ENCODE measurements around the gene HEG1. TPM values are rescaled to one million over a fixed set of nuclear protein-coding genes. Genes with fewer than 3 reads are reported as not detected.

The HEG1 gene
- total and polyA plus RNA-seq, 2 experiments from 2014 or later: 27.2 to 27.3 TPM

DNA sequence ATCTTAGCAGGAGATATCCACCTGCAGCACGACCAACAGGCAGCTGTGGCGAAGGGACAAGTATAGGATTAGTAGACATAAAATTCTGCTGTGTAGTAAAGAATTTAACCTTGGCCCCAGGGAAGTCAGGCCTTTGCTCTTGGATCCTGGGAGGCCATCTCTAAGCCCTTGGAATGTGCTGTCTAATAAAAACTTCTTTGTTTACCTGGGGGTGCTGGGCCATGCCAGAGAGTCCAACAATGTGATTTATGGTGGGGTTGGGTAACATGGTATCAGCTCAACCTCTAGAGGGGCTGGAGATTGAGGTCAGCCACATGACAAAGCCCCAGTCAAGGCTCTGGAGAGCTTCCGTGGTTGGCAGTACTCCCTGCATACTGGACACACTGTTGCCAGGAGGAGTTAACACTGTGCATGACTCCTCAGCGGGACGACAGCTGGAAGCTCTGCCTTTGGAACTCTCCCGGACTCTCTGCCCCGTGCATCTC is 52.4 kb downstream of the HEG1 start:
- Histone ChIP-seq H4K20me1 (ENCODE audit: insufficient read depth, poor library complexity, severe bottlenecking) (no peaks in the 10 kb centered on the region), H2AFZ (no peak overlapping the region), H3K4me3 (no peak overlapping the region), H3K4me1 (ENCODE audit: insufficient read depth) (peaks cover 41% of the 10 kb centered on the region), H3K79me2 (no peaks in the 10 kb centered on the region), H3K4me2 (peak overlapping the region; percentile 33), H3K36me3 (replicated peaks; ENCODE audit: insufficient read depth, low read depth) (no peaks in the 10 kb centered on the region), H3K9me2 (replicated peaks; ENCODE audit: insufficient read depth) (no peaks in the 10 kb centered on the region), H3K27ac (peak overlapping the region; percentile 94), H3K9me3 (ENCODE audit: low read depth) (no peaks in the 10 kb centered on the region), H3K27me3 (no peaks in the 10 kb centered on the region)
- 31% methylated on average over 7 of the region's 7 CpGs for WGBS (ENCODE audit: low lambda C conversion rate, missing lambda C conversion rate)
- TF ChIP-seq EZH2 (IDR thresholded peaks at IDR 0.05; ENCODE audit: borderline replicate concordance): no peak
- TF ChIP-seq, protein P1, sequence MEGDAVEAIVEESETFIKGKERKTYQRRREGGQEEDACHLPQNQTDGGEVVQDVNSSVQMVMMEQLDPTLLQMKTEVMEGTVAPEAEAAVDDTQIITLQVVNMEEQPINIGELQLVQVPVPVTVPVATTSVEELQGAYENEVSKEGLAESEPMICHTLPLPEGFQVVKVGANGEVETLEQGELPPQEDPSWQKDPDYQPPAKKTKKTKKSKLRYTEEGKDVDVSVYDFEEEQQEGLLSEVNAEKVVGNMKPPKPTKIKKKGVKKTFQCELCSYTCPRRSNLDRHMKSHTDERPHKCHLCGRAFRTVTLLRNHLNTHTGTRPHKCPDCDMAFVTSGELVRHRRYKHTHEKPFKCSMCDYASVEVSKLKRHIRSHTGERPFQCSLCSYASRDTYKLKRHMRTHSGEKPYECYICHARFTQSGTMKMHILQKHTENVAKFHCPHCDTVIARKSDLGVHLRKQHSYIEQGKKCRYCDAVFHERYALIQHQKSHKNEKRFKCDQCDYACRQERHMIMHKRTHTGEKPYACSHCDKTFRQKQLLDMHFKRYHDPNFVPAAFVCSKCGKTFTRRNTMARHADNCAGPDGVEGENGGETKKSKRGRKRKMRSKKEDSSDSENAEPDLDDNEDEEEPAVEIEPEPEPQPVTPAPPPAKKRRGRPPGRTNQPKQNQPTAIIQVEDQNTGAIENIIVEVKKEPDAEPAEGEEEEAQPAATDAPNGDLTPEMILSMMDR (IDR thresholded peaks at IDR 0.05; ENCODE audit: poor library complexity): no peak
- peak; percentile 77 for DNase-seq (ENCODE audit: low spot score)

DNA sequence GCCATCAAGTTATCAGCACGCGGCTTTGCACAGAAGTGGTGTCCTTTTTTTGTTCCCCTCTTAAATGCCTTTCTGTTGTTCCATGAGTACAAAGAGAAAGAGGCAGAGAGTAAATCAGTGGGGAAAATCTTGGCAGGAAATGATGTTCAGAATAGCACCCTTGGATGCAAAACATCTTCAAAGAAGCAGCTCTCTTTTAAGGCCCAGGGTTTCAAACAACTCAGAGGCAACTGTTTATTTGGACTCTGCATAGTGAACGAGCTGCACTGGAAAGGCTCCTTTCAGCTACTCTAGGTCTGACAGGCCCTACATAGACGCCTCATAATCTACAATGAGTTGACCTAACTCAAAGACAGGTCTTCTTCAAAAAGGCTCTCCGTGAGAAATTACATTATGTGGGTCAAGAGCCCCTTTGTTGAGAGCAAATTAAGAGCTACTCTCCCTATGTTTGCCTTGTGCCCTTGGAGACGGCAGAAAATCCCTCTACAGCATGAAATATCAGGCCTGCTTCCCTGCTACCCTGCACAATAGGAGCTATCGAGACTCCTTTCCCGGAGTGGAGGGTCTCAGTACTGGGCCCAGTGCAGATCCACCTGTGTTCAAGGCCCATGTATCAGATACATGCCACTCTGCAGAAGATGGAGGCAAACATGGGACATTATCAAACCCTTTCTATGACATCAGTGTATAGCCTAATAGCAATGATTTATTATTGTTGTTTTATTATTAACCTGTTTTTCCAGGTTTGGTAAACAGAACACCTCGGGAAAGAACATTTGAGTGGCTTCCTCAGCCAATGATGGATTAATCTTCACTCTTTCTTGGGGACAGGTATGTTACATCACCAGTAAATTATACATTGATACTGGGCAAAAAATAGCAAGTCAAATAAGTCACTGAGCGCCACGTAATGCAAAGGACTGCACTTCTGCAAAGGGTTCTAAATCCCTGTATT is 53.1 kb downstream of the HEG1 start:
- Histone ChIP-seq H3K79me2 (no peaks in the 10 kb centered on the region), H3K4me1 (ENCODE audit: insufficient read depth) (peaks cover 41% of the 10 kb centered on the region), H3K4me2 (peak overlapping the region; percentile 5), H3K9me2 (replicated peaks; ENCODE audit: insufficient read depth) (no peaks in the 10 kb centered on the region), H3K27ac (peak overlapping the region; percentile 94), H4K20me1 (ENCODE audit: insufficient read depth, poor library complexity, severe bottlenecking) (no peaks in the 10 kb centered on the region), H2AFZ (no peak overlapping the region), H3K36me3 (replicated peaks; ENCODE audit: insufficient read depth, low read depth) (no peaks in the 10 kb centered on the region), H3K4me3 (no peak overlapping the region), H3K27me3 (no peaks in the 10 kb centered on the region), H3K9me3 (ENCODE audit: low read depth) (no peaks in the 10 kb centered on the region)
- no peak for DNase-seq (ENCODE audit: low spot score)
- TF ChIP-seq, protein P1 (IDR thresholded peaks at IDR 0.05; ENCODE audit: poor library complexity): no peak
- TF ChIP-seq EZH2phosphoT487 (IDR thresholded peaks at IDR 0.05; ENCODE audit: low read depth, severe bottlenecking, unreplicated experiment) (no peak), EZH2 (IDR thresholded peaks at IDR 0.05; ENCODE audit: borderline replicate concordance) (no peak)
- 62% methylated on average over 11 of the region's 11 CpGs for WGBS (ENCODE audit: low lambda C conversion rate, missing lambda C conversion rate)

DNA sequence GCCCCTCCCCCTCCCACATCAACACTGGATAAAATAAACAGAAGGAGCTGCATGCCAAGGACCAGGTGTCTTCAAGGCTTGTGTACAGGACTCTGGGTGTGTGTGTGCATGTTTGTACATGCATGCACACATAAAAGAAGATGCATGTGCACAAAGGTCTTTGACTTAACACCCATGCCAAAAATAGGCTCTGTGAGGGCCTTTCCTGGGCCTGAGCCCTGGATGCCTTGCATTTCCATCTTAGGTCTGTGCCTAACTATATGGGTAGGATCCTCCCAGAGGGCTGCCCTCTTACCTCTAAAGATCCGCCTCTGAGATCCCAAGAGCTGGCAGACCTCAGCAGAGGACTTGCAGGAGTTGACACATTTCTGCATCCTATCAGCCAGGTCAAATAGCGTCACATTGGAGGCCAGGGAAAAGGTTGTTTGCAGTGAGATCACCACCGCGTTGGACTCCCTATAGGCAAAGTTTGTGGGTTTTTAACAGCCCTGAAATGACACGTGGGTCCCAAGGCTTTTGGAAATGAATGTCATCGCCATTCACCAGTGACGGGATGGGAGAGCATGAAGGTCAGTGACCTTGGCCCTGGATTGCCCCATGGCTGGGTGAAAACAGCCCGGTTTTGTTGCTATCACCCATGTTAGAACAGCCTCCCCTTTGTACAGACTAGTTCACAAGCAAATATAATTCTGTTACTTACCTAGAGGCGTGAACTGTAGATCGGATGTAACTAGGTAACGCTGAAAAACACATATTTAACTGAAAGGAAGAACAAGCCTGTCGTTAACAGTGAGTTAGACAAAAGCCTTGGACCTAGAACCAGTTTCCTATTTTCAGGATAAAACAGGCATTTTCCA is 54.0 kb downstream of the HEG1 start:
- Histone ChIP-seq H3K27me3 (no peaks in the 10 kb centered on the region), H2AFZ (no peak overlapping the region), H3K4me1 (ENCODE audit: insufficient read depth) (peaks cover 41% of the 10 kb centered on the region), H3K79me2 (no peaks in the 10 kb centered on the region), H3K27ac (peak overlapping the region; percentile 94), H3K4me2 (no peak overlapping the region), H3K36me3 (replicated peaks; ENCODE audit: insufficient read depth, low read depth) (no peaks in the 10 kb centered on the region), H3K4me3 (no peak overlapping the region), H4K20me1 (ENCODE audit: insufficient read depth, poor library complexity, severe bottlenecking) (no peaks in the 10 kb centered on the region), H3K9me2 (replicated peaks; ENCODE audit: insufficient read depth) (no peaks in the 10 kb centered on the region), H3K9me3 (ENCODE audit: low read depth) (no peaks in the 10 kb centered on the region)
- WGBS (ENCODE audit: low lambda C conversion rate, missing lambda C conversion rate): 65% methylated on average over 12 of the region's 12 CpGs
- DNase-seq (ENCODE audit: low spot score): peak; percentile 61
- no peak for TF ChIP-seq EZH2phosphoT487 (IDR thresholded peaks at IDR 0.05; ENCODE audit: low read depth, severe bottlenecking, unreplicated experiment)
- TF ChIP-seq EZH2 (IDR thresholded peaks at IDR 0.05; ENCODE audit: borderline replicate concordance): no peak
- TF ChIP-seq, protein P1 (IDR thresholded peaks at IDR 0.05; ENCODE audit: poor library complexity): no peak
